COLO668 (cell line): ENCODE results near the gene POLE.

ENCODE experiments used
- DNase-seq: peaks from one replicate; lab custom pipeline; 2025; ENCODE audit not compliant: unreplicated experiment; lab: John Stamatoyannopoulos, UW

Gene POLE

GRCh38 chr12:132582582-132583410, 104.3 kb downstream of the POLE start:
- no peak for DNase-seq

DNA sequence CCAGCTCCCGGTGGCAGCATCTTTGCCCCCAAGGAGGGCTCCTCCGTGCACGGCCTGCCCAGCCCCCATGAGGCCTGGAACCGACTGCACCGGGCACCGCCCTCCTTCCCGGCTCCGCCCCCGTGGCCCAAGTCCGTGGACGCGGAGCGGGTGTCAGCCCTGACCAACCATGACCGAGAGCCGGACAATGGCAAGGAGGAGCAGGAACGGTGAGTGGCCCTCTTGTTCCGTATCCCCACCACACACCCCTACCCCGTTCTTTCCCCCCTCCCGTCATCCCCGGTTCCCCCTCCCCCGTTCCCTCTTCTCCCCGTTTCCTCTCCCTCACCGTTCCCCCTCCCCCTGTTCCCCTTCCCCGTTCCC, 105.1 kb downstream of the POLE start:
- no peak for DNase-seq

- no peak for DNase-seq
These were observed 105.6 kb downstream of the POLE start for GRCh38 chr12:132581348-132582057.

GRCh38 chr12:132580701-132581292, 106.3 kb downstream of the POLE start:
- no peak for DNase-seq

GRCh38 chr12:132579744-132580143, 107.4 kb downstream of the POLE start:
- no peak for DNase-seq

- no peak for DNase-seq
These were observed 108.3 kb downstream of the POLE start for GRCh38 chr12:132578826-132579225.

DNA sequence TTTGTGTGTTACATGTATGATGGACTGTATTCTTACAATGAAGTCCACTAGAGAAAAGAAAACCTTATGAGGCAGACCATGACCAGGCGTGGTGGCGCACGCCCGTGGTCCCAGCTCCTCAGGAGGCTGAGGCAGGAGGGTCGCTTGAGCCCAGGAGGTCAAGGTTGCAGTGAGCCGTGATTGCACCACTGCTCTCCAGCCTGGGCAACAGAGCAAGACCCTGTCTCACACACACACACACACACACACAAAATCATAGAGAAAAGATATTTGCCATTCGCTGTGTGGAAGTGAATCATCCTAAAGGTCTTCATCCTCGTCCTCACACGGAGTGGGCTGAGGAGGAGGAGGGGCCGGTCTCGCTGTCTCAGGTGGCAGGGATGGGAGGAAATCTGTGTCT, 109.0 kb downstream of the POLE start:
- DNase-seq, result no peak

- no peak for DNase-seq
These were observed 109.8 kb downstream of the POLE start for GRCh38 chr12:132577191-132577920.

DNA sequence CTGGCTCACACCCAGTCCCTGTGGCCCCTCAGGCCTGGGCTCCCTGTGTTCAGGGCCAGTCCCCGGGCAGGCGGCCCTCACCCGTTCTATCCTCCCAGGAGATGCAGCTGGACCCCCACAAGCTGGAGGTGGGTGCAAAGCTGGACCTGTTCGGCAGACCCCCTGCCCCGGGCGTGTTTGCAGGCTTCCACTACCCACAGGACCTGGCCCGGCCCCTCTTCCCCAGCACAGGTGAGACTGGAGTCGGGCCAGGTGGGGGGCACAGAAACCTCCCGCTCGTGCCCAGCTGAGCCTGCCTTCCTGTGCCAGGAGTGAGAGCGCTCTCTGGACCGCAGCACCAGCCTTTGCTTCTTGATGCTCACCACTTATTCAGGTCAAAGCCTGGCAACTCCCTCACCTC, 110.4 kb downstream of the POLE start:
- DNase-seq, result no peak

- DNase-seq, result no peak
These were observed 111.5 kb downstream of the POLE start for GRCh38 chr12:132575661-132576060.

- no peak for DNase-seq
These were observed 112.7 kb downstream of the POLE start for GRCh38 chr12:132574271-132574996.
